LNCAP (cell line): Measurements from ENCODE around the gene ABCB10.

Experiments
- TF ChIP-seq, protein P1 (sequence below): fragments of 450-650 bp; IDR thresholded peaks from 2 replicates; pipeline ENCODE4 v1.5.1; 2017; ENCODE audit warnings: mild to moderate bottlenecking

Gene ABCB10

GRCh38 chr1:229579059-229579673, 20.7 kb upstream of the ABCB10 start:
- TF ChIP-seq, protein P1, sequence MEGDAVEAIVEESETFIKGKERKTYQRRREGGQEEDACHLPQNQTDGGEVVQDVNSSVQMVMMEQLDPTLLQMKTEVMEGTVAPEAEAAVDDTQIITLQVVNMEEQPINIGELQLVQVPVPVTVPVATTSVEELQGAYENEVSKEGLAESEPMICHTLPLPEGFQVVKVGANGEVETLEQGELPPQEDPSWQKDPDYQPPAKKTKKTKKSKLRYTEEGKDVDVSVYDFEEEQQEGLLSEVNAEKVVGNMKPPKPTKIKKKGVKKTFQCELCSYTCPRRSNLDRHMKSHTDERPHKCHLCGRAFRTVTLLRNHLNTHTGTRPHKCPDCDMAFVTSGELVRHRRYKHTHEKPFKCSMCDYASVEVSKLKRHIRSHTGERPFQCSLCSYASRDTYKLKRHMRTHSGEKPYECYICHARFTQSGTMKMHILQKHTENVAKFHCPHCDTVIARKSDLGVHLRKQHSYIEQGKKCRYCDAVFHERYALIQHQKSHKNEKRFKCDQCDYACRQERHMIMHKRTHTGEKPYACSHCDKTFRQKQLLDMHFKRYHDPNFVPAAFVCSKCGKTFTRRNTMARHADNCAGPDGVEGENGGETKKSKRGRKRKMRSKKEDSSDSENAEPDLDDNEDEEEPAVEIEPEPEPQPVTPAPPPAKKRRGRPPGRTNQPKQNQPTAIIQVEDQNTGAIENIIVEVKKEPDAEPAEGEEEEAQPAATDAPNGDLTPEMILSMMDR, result no peak

GRCh38 chr1:229578168-229579058, 19.9 kb upstream of the ABCB10 start:
- TF ChIP-seq, protein P1, result no peak; the same call in 1 of the 2 replicates

GRCh38 chr1:229574679-229575442, 16.4 kb upstream of the ABCB10 start:
- TF ChIP-seq, protein P1, result no peak

GRCh38 chr1:229572286-229572685, 13.8 kb upstream of the ABCB10 start:
- TF ChIP-seq, protein P1, result no peak

- TF ChIP-seq, protein P1, result no peak
Measured at GRCh38 chr1:229570891-229571516, 12.5 kb upstream of the ABCB10 start.

DNA sequence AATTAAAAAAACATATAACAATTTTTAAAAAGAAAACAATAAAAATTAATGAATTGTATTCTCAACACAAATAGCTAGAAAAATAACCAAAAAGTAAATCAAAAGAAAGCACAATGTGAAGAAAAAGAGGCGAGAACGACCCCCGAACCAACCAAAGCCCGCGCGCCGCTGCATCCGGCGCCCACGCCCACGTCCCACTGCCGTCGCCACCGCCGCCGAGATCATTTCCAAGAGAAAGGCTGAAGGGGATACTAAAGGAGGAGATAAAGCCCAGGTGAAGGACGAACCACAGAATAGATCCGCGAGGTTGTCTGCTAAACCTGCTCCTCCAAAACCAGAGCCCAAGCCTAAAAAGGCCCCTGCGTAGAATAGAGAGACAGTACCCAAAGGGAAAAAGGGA, 11.8 kb upstream of the ABCB10 start:
- TF ChIP-seq, protein P1, result no peak
